K562 (cell line): ENCODE data around the gene ZRANB1. TPM values are rescaled to one million over a fixed set of nuclear protein-coding genes. Genes with fewer than 3 reads are reported as not detected.

Experiments used
- ATAC-seq: fragments of 200-7000 bp; cut with Tn5 transposase; 3 replicates; pipeline ENCODE4 v1.9.1; 2020; ENCODE audit warnings: moderate library complexity
- BruUV-seq: library from RNA; stranded (reverse); fragments of 400-500 nt; replicated peaks from 2 replicates; lab custom pipeline; 2021; lab: Mats Ljungman, UMichigan
- CTCF ChIA-PET: fragments of 300-600 bp; formaldehyde crosslinking; extraction: SDS; loops from one replicate; lab custom pipeline; 2021; ENCODE audit warnings: low intra/inter-chr PET ratio; lab: Yijun Ruan, JAX
- POLR2A ChIA-PET: fragments of 300-600, 350-650 bp; sonication (Branson Sonifier 250); formaldehyde crosslinking; extraction: SDS; loops from one replicate; lab custom pipeline; 2021; ENCODE audit warnings: antibody characterized with exemption, inconsistent platforms; lab: Yijun Ruan, JAX
- DNase-seq, 4 experiments: peaks; one replicate each; pipeline versions ENCODE4 v3.0.0 to v3.0.0-alpha.2; 2011 to 2018; ENCODE audit warnings: low spot score in 3 of 4, mixed read lengths in 3 of 4; ENCODE audit errors: extremely low read depth in 1 of 4
- FAIRE-seq: peaks from 2 replicates; lab custom pipeline; 2011; peaks lifted over from hg19 to GRCh38; lab: Jason Lieb, UNC
- H2AFZ ChIP-seq: 2 replicates; pipeline ENCODE4 v1.6.0; 2011; ENCODE audit warnings: low read depth, low read length, control low read depth, inconsistent platforms
- H3K27ac ChIP-seq: fragments of 200-600 bp; 3 replicates; pipeline ENCODE4 v1.8.0; 2011; ENCODE audit warnings: low read depth, mild to moderate bottlenecking, control low read depth, inconsistent platforms, low read length, moderate library complexity, mixed read lengths; ENCODE audit errors: extremely low read depth
- H3K27me3 ChIP-seq, 2 experiments: fragments of 300-600 bp in 1 of 2; 2 replicates in 1 of 2; 3 replicates in 1 of 2; pipeline versions ENCODE4 v1.6.0 to v1.8.0; 2011; ENCODE audit warnings: inconsistent platforms in 2 of 2, low read length in 2 of 2, mild to moderate bottlenecking in 1 of 2, mixed read lengths in 1 of 2, moderate library complexity in 1 of 2; ENCODE audit not compliant: control insufficient read depth in 2 of 2, insufficient read depth in 2 of 2
- H3K36me3 ChIP-seq: fragments of 300-600 bp; 3 replicates; pipeline ENCODE4 v1.8.0; 2011; ENCODE audit warnings: mild to moderate bottlenecking, low read length, inconsistent platforms; ENCODE audit not compliant: control insufficient read depth, insufficient read depth
- H3K4me1 ChIP-seq, 2 experiments: fragments of 200-600 bp in 1 of 2; replicated peaks in 1 of 2; 2 replicates in 1 of 2; 3 replicates in 1 of 2; pipeline versions ENCODE4 v1.5.1 to v1.8.0; 2011; ENCODE audit warnings: inconsistent platforms in 2 of 2, low read length in 2 of 2, mild to moderate bottlenecking in 1 of 2, mixed read lengths in 1 of 2, moderate library complexity in 1 of 2; ENCODE audit not compliant: control insufficient read depth in 2 of 2, insufficient read depth in 2 of 2
- H3K4me2 ChIP-seq: 2 replicates; pipeline ENCODE4 v1.6.1; 2011; ENCODE audit warnings: low read length, control low read depth, inconsistent platforms, mixed read lengths; ENCODE audit not compliant: insufficient read depth
- H3K4me3 ChIP-seq: fragments of 200-600 bp; sonication (generic), shearing (Covaris generic); 2 replicates; pipeline ENCODE4 v1.5.1; 2016; ENCODE audit warnings: control low read depth, inconsistent platforms
- H3K79me2 ChIP-seq: fragments of 200-600 bp; 3 replicates; pipeline ENCODE4 v1.8.0; 2011; ENCODE audit warnings: low read length, inconsistent platforms; ENCODE audit not compliant: control insufficient read depth, insufficient read depth
- H3K9ac ChIP-seq, 2 experiments: 2 replicates each; pipeline versions ENCODE4 v1.6.0 to v1.6.1; 2011; ENCODE audit warnings: low read depth in 2 of 2, low read length in 2 of 2, control low read depth in 1 of 2, inconsistent platforms in 1 of 2, mild to moderate bottlenecking in 1 of 2, mixed read lengths in 1 of 2; ENCODE audit not compliant: insufficient read depth in 1 of 2
- H3K9me1 ChIP-seq: one replicate; pipeline ENCODE4 v1.6.0; 2011; ENCODE audit warnings: inconsistent platforms, mild to moderate bottlenecking, low read length, moderate library complexity; ENCODE audit not compliant: control insufficient read depth, insufficient read depth
- H3K9me3 ChIP-seq: replicated peaks from 2 replicates; pipeline ENCODE4 v1.5.1; 2011; ENCODE audit warnings: low read depth, low read length, inconsistent platforms; ENCODE audit not compliant: control insufficient read depth, insufficient read depth
- H4K20me1 ChIP-seq: replicated peaks from 2 replicates; pipeline ENCODE4 v1.6.1; 2011; ENCODE audit warnings: low read length, inconsistent platforms, mixed read lengths; ENCODE audit not compliant: control insufficient read depth, insufficient read depth
- WGBS: fragments of 100-300 bp; shearing (Covaris generic); methylation state at CpG from one replicate; pipeline ENCODE4 v1.1.6; 2016; ENCODE audit warnings: low coverage, mixed read lengths; ENCODE audit not compliant: insufficient coverage; ENCODE audit errors: missing lambda C conversion rate; 5-methylcytosine and 5-hydroxymethylcytosine counted together
- in situ Hi-C: fragments of 300-500 bp; cut with MboI; formaldehyde crosslinking; loops from 4 replicates; pipeline ENCODE4 v1.15.0; 2018; ENCODE audit warnings: inconsistent platforms, mixed read lengths
- intact Hi-C: fragments of 100-400 bp; cut with micrococcal nuclease; formaldehyde crosslinking; loops from 2 replicates; pipeline ENCODE4 v1.14.2; 2022
- microRNA-seq: library from miRNA; unstranded; fragments of <30 nt; microRNA quantifications from one replicate; pipeline ENCODE4, GENCODE V29; 2018; ENCODE audit warnings: borderline microRNAs expressed
- polyA plus RNA-seq, 8 experiments: library from polyadenylated mRNA; depleted of rRNA in 4 of 8; stranded (reverse) in 5 of 8; unstranded in 3 of 8; fragments of >200 nt; fragmentation: Nextera tagmentation in 2 of 8; fragmentation: Illumina TruSeq in 1 of 8; extraction: Ambion mirVana in 2 of 8; extraction: Trizol in 1 of 8; gene quantifications; 2 replicates each; pipeline versions ENCODE4 v1.2.1 to v1.2.3, GENCODE V29; 2011 to 2014; ENCODE audit warnings: inconsistent platforms in 1 of 8, missing spikeins in 1 of 8
- small RNA-seq: library from RNA; depleted of rRNA; stranded (forward); fragments of <200 nt; gene quantifications from one replicate; pipeline ENCODE3, GENCODE V24; 2014
- total RNA-seq, 7 experiments: library from RNA; depleted of rRNA in 6 of 7; stranded (reverse); fragments of >200 nt in 6 of 7; fragmentation: Illumina TruSeq in 2 of 7; extraction: Trizol in 2 of 7; gene quantifications; 2 replicates each; pipeline versions ENCODE4 v1.2.1 to v1.2.3, GENCODE V29; 2011 to 2021; ENCODE audit warnings: low replicate concordance in 1 of 7
- TF ChIP-seq, protein P1 (sequence below), 3 experiments: IDR thresholded peaks in 2 of 3; conservative IDR thresholded peaks in 1 of 3; 2 replicates each; pipeline ENCODE4 v1.5.1; 2011 to 2012; ENCODE audit warnings: low read length in 3 of 3, mild to moderate bottlenecking in 3 of 3, control low read depth in 2 of 3, improper control_type of control experiment in 1 of 3, inconsistent platforms in 1 of 3, low read depth in 1 of 3, mixed read lengths in 1 of 3, moderate library complexity in 1 of 3; ENCODE audit not compliant: insufficient read depth in 2 of 3
- TF ChIP-seq, protein P2 (sequence below): fragments of 450-650 bp; IDR thresholded peaks from 2 replicates; pipeline ENCODE4 v1.6.1; 2018; ENCODE audit warnings: mild to moderate bottlenecking, low read depth; ENCODE audit not compliant: partially characterized antibody

The ZRANB1 gene
- total and polyA plus RNA-seq, 9 of the 15 experiments (the other 6 are each of a cell fraction or from before 2014, with no cell fraction given) = 0.07 to 1.1 (median 0.64) TPM

DNA sequence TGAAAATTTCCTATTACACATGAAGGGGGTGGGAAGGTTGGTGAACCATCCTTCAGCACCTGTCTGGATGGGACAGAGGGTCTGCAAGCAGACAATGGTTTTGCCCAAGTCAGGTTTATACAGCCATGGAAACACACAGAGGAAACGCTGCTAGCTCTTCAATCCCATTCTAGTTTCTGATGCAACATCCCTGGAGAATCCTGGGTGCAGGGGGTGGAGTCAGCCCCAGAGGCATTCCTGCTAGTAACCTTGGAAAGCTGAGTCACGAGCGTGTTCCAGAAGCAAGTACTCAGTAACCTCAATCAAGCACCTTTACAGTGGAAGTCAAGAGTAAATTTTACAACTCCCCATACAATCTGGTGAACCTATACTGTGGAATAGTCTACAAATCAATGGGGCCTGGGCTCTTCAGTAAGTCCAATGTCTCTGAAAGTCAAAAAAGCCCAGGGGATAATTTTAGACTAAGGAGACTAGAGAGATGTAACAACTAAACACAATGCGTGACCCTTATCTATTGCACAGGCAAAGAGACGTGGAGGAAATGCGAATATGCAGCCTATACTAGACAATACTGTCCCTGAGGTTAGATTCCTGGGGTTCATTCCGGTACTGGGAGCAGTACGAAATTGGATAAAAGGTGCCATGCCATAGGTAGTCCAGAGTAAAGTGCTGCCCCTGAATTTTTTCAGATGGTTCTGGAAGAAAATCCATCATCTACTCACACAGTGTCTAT is 95.4 kb downstream of the ZRANB1 start:
- in situ Hi-C loops = loop anchor here (25.0 kb wide), 1 partner anchor 775 kb away; no protein-coding TSS in a partner anchor
- no peaks in the 10 kb centered on the region for H3K9me3 ChIP-seq
- H3K27me3 ChIP-seq = no peaks in the 10 kb centered on the region
- ChIA-PET CTCF (no interaction called here), POLR2A (no interaction called here)
- H3K9me1 ChIP-seq = no peaks in the 10 kb centered on the region
- H3K27ac ChIP-seq = no peak overlapping the region
- no peak overlapping the region for H2AFZ ChIP-seq
- no peak for FAIRE-seq
- TF ChIP-seq, protein P1, sequence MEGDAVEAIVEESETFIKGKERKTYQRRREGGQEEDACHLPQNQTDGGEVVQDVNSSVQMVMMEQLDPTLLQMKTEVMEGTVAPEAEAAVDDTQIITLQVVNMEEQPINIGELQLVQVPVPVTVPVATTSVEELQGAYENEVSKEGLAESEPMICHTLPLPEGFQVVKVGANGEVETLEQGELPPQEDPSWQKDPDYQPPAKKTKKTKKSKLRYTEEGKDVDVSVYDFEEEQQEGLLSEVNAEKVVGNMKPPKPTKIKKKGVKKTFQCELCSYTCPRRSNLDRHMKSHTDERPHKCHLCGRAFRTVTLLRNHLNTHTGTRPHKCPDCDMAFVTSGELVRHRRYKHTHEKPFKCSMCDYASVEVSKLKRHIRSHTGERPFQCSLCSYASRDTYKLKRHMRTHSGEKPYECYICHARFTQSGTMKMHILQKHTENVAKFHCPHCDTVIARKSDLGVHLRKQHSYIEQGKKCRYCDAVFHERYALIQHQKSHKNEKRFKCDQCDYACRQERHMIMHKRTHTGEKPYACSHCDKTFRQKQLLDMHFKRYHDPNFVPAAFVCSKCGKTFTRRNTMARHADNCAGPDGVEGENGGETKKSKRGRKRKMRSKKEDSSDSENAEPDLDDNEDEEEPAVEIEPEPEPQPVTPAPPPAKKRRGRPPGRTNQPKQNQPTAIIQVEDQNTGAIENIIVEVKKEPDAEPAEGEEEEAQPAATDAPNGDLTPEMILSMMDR (IDR thresholded peaks at IDR 0.05 in 2 of 3, conservative IDR thresholded peaks at IDR 0.05 in 1 of 3; ENCODE audit: insufficient read depth in 2 of 3, low read depth in 1 of 3, low read length in 3 of 3) = no peak
- TF ChIP-seq, protein P2, sequence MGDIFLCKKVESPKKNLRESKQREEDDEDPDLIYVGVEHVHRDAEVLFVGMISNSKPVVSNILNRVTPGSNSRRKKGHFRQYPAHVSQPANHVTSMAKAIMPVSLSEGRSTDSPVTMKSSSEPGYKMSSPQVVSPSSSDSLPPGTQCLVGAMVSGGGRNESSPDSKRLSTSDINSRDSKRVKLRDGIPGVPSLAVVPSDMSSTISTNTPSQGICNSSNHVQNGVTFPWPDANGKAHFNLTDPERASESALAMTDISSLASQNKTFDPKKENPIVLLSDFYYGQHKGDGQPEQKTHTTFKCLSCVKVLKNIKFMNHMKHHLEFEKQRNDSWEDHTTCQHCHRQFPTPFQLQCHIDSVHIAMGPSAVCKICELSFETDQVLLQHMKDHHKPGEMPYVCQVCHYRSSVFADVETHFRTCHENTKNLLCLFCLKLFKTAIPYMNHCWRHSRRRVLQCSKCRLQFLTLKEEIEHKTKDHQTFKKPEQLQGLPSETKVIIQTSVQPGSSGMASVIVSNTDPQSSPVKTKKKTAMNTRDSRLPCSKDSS = no peak
- TF ChIP-seq, all 486 proteins: peak for 0
- ATAC-seq (no peak), DNase-seq (no peak)
- Histone ChIP-seq H3K4me3 (no peak overlapping the region), H3K79me2 (peaks cover 4% of the 10 kb centered on the region; the same call in 2 of the 3 replicates), H3K36me3 (peaks cover 3% of the 10 kb centered on the region; the same call in 2 of the 3 replicates), H3K4me2 (no peak overlapping the region), H4K20me1 (0 out of 2 replicates have a peak, but pooled peaks cover 1% of the 10 kb centered on the region), H3K4me1 (no peaks in the 10 kb centered on the region; a peak in 1 of 5 replicates), H3K9ac (no peak overlapping the region)
- WGBS = no CpG with 5 or more reads among the region's 8 CpGs
- intact Hi-C loops = no loop called here
- no TSS peak for BruUV-seq

Small RNAs within 50 kb of the gene (microRNA-seq; reads per million reads assigned to microRNA genes)
- gene MIR4296 = not detected

Small RNAs within 50 kb of the gene (small RNA-seq; reads per million reads assigned to genes)
- not detected for gene MIR4296

Other genes with a start within 250 kb of the ZRANB1 start
- gene FAM53B, start 197.7 kb upstream of the ZRANB1 start, total RNA-seq (2014; rRNA removed) = 11.9 and 17.2 TPM in 2 replicates
- 4.2 and 5.0 TPM in 2 replicates for gene FAM53B, start 197.7 kb upstream of the ZRANB1 start, total RNA-seq (2014; rRNA removed; fragmentation: Illumina TruSeq; extraction: Trizol)
- gene FAM53B, start 197.7 kb upstream of the ZRANB1 start, total RNA-seq (2015; rRNA removed; fragmentation: Illumina TruSeq; extraction: Trizol) = 10.6 and 10.8 TPM in 2 replicates
- 16.5 and 17.0 TPM in 2 replicates for gene FAM53B, start 197.7 kb upstream of the ZRANB1 start, total RNA-seq (2021)
- gene FAM53B, start 197.7 kb upstream of the ZRANB1 start, polyA plus RNA-seq (2011; rRNA removed) = 3.9 and 4.5 TPM in 2 replicates
- gene FAM53B, start 197.7 kb upstream of the ZRANB1 start, polyA plus RNA-seq (2014; fragmentation: Illumina TruSeq; extraction: Trizol) = 5.0 and 7.5 TPM in 2 replicates
- under 1 TPM; 0.03 to 0.08 TPM for gene FAM53B, start 197.7 kb upstream of the ZRANB1 start, polyA plus RNA-seq (2014; fragmentation: Nextera tagmentation; extraction: Ambion mirVana)
- gene FAM53B, start 197.7 kb upstream of the ZRANB1 start, polyA plus RNA-seq (2014; rRNA removed) = 6.5 and 6.6 TPM in 2 replicates
- gene EEF1AKMT2, start 150.2 kb upstream of the ZRANB1 start, total RNA-seq (2014; rRNA removed) = 23.7 and 24.3 TPM in 2 replicates
- gene EEF1AKMT2, start 150.2 kb upstream of the ZRANB1 start, total RNA-seq (2014; rRNA removed; fragmentation: Illumina TruSeq; extraction: Trizol) = 34.3 and 37.9 TPM in 2 replicates
- 25.2 and 26.9 TPM in 2 replicates for gene EEF1AKMT2, start 150.2 kb upstream of the ZRANB1 start, total RNA-seq (2015; rRNA removed; fragmentation: Illumina TruSeq; extraction: Trizol)
- gene EEF1AKMT2, start 150.2 kb upstream of the ZRANB1 start, total RNA-seq (2021) = 20.4 and 21.3 TPM in 2 replicates
- 26.5 and 31.2 TPM in 2 replicates for gene EEF1AKMT2, start 150.2 kb upstream of the ZRANB1 start, polyA plus RNA-seq (2011; rRNA removed)
- 22.2 and 22.3 TPM in 2 replicates for gene EEF1AKMT2, start 150.2 kb upstream of the ZRANB1 start, polyA plus RNA-seq (2014; fragmentation: Illumina TruSeq; extraction: Trizol)
- 1 to 10 TPM; 9.3 to 9.8 TPM for gene EEF1AKMT2, start 150.2 kb upstream of the ZRANB1 start, polyA plus RNA-seq (2014; fragmentation: Nextera tagmentation; extraction: Ambion mirVana)
- 22.1 and 28.9 TPM in 2 replicates for gene EEF1AKMT2, start 150.2 kb upstream of the ZRANB1 start, polyA plus RNA-seq (2014; rRNA removed)
- 6.0 and 7.9 TPM in 2 replicates for gene ABRAXAS2, start 140.3 kb upstream of the ZRANB1 start, total RNA-seq (2014; rRNA removed)
- gene ABRAXAS2, start 140.3 kb upstream of the ZRANB1 start, total RNA-seq (2014; rRNA removed; fragmentation: Illumina TruSeq; extraction: Trizol) = 14.6 and 15.3 TPM in 2 replicates
- 13.7 and 14.9 TPM in 2 replicates for gene ABRAXAS2, start 140.3 kb upstream of the ZRANB1 start, total RNA-seq (2015; rRNA removed; fragmentation: Illumina TruSeq; extraction: Trizol)
- gene ABRAXAS2, start 140.3 kb upstream of the ZRANB1 start, total RNA-seq (2021) = 10.0 and 10.4 TPM in 2 replicates
- gene ABRAXAS2, start 140.3 kb upstream of the ZRANB1 start, polyA plus RNA-seq (2011; rRNA removed) = 11.2 and 12.7 TPM in 2 replicates
- gene ABRAXAS2, start 140.3 kb upstream of the ZRANB1 start, polyA plus RNA-seq (2014; fragmentation: Illumina TruSeq; extraction: Trizol) = 13.8 and 16.5 TPM in 2 replicates
- 10 to 100 TPM in 1 of 2 experiments, 1 to 10 TPM in 1; 7.8 to 12.0 TPM for gene ABRAXAS2, start 140.3 kb upstream of the ZRANB1 start, polyA plus RNA-seq (2014; fragmentation: Nextera tagmentation; extraction: Ambion mirVana)
- 9.5 and 10.6 TPM in 2 replicates for gene ABRAXAS2, start 140.3 kb upstream of the ZRANB1 start, polyA plus RNA-seq (2014; rRNA removed)
- gene CTBP2, start 218.4 kb downstream of the ZRANB1 start, total RNA-seq (2014; rRNA removed) = 6.0 and 7.2 TPM in 2 replicates
- 8.0 and 8.3 TPM in 2 replicates for gene CTBP2, start 218.4 kb downstream of the ZRANB1 start, total RNA-seq (2014; rRNA removed; fragmentation: Illumina TruSeq; extraction: Trizol)
- gene CTBP2, start 218.4 kb downstream of the ZRANB1 start, total RNA-seq (2015; rRNA removed; fragmentation: Illumina TruSeq; extraction: Trizol) = 6.9 and 7.2 TPM in 2 replicates
- gene CTBP2, start 218.4 kb downstream of the ZRANB1 start, total RNA-seq (2021) = 6.5 and 8.8 TPM in 2 replicates
- gene CTBP2, start 218.4 kb downstream of the ZRANB1 start, polyA plus RNA-seq (2011; rRNA removed) = 1.3 and 1.8 TPM in 2 replicates
- 2.0 and 3.2 TPM in 2 replicates for gene CTBP2, start 218.4 kb downstream of the ZRANB1 start, polyA plus RNA-seq (2014; fragmentation: Illumina TruSeq; extraction: Trizol)
- 1 to 10 TPM; 1.5 to 1.9 TPM for gene CTBP2, start 218.4 kb downstream of the ZRANB1 start, polyA plus RNA-seq (2014; fragmentation: Nextera tagmentation; extraction: Ambion mirVana)
- 5.1 and 5.6 TPM in 2 replicates for gene CTBP2, start 218.4 kb downstream of the ZRANB1 start, polyA plus RNA-seq (2014; rRNA removed)